Loucy (cell line): ENCODE results near the gene HRK.

Source experiments
- H2AFZ ChIP-seq: fragments of 200-600 bp; sonication (generic); 2 replicates; pipeline ENCODE4 v1.6.0; 2016; ENCODE audit warnings: antibody characterized with exemption, mild to moderate bottlenecking, low read length, moderate library complexity
- H3F3A ChIP-seq: fragments of 200-600 bp; 2 replicates; pipeline ENCODE4 v1.6.0; 2016; ENCODE audit warnings: antibody characterized with exemption, low read depth, mild to moderate bottlenecking
- H3K27me3 ChIP-seq: fragments of 200-600 bp; sonication (generic); 2 replicates; pipeline ENCODE4 v1.6.1; 2014; ENCODE audit warnings: low read length, mild to moderate bottlenecking; ENCODE audit not compliant: insufficient read depth, poor library complexity, severe bottlenecking
- H3K36me3 ChIP-seq: fragments of 200-600 bp; sonication (generic); 2 replicates; pipeline ENCODE4 v1.6.1; 2016; ENCODE audit warnings: low read length; ENCODE audit not compliant: insufficient read depth
- H3K4me1 ChIP-seq: fragments of 200-600 bp; sonication (generic); 2 replicates; pipeline ENCODE4 v1.5.1; 2014; ENCODE audit warnings: low read length, mild to moderate bottlenecking; ENCODE audit not compliant: insufficient read depth, poor library complexity, severe bottlenecking
- H3K4me2 ChIP-seq: fragments of 200-600 bp; sonication (generic); 2 replicates; pipeline ENCODE4 v1.6.0; 2014; ENCODE audit warnings: antibody characterized with exemption, low read length, low read depth, mild to moderate bottlenecking; ENCODE audit not compliant: poor library complexity, severe bottlenecking
- H3K4me3 ChIP-seq: fragments of 200-600 bp; sonication (generic); 2 replicates; pipeline ENCODE4 v1.5.1; 2014; ENCODE audit warnings: low read length, mild to moderate bottlenecking, mixed read lengths; ENCODE audit not compliant: poor library complexity, severe bottlenecking
- H3K79me2 ChIP-seq: fragments of 200-600 bp; sonication (generic); 2 replicates; pipeline ENCODE4 v1.6.1; 2014; ENCODE audit warnings: low read length; ENCODE audit not compliant: insufficient read depth
- H3K9ac ChIP-seq: fragments of 200-600 bp; sonication (generic); 2 replicates; pipeline ENCODE4 v1.6.0; 2014; ENCODE audit warnings: mild to moderate bottlenecking, low read depth, low read length, moderate library complexity; ENCODE audit not compliant: poor library complexity, severe bottlenecking
- H3K9me2 ChIP-seq: fragments of 200-600 bp; sonication (generic); replicated peaks from 2 replicates; pipeline ENCODE4 v1.6.1; 2016; ENCODE audit warnings: low read depth, low read length, mixed read lengths
- H3K9me3 ChIP-seq: fragments of 200-600 bp; sonication (generic); 2 replicates; pipeline ENCODE4 v1.6.1; 2014; ENCODE audit warnings: mild to moderate bottlenecking, antibody characterized with exemption, low read length, low read depth; ENCODE audit not compliant: insufficient read depth
- H4K20me1 ChIP-seq: fragments of 200-600 bp; sonication (generic); 2 replicates; pipeline ENCODE4 v1.6.0; 2014; ENCODE audit warnings: antibody characterized with exemption, low read length, mild to moderate bottlenecking; ENCODE audit not compliant: insufficient read depth, poor library complexity, severe bottlenecking
- CTCF ChIP-seq: fragments of 200-600 bp; sonication (generic); conservative IDR thresholded peaks from 2 replicates; pipeline ENCODE4 v1.5.1; 2014; ENCODE audit warnings: mild to moderate bottlenecking, antibody characterized with exemption, low read length
- EZH2phosphoT487 ChIP-seq: fragments of 200-600 bp; IDR thresholded peaks from 2 replicates; pipeline ENCODE4 v1.6.1; 2018; ENCODE audit warnings: antibody characterized with exemption, mild to moderate bottlenecking, moderate library complexity, borderline replicate concordance

The HRK gene

GRCh38 chr12:116813271-116814041, 67.8 kb downstream of the HRK start:
- Histone ChIP-seq H3K4me2 (no peak overlapping the region), H3K9me3 (no peaks in the 10 kb centered on the region), H3K4me1 (peaks cover under 1% of the 10 kb centered on the region), H4K20me1 (no peaks in the 10 kb centered on the region), H3K27me3 (no peaks in the 10 kb centered on the region), H3K4me3 (no peak overlapping the region), H2AFZ (no peak overlapping the region), H3K36me3 (no peaks in the 10 kb centered on the region), H3K79me2 (no peaks in the 10 kb centered on the region), H3K9ac (no peak overlapping the region), H3K9me2 (no peaks in the 10 kb centered on the region), H3F3A (0 out of 2 replicates have a peak, but pooled peaks cover 1% of the 10 kb centered on the region)
- TF ChIP-seq EZH2phosphoT487 (no peak), CTCF (no peak)

GRCh38 chr12:116812238-116812637, 69.0 kb downstream of the HRK start:
- H3K79me2 ChIP-seq = no peaks in the 10 kb centered on the region
- H3K9me3 ChIP-seq = no peaks in the 10 kb centered on the region
- H3K9ac ChIP-seq = no peak overlapping the region
- no peaks in the 10 kb centered on the region for H3K9me2 ChIP-seq
- no peak overlapping the region for H3K4me3 ChIP-seq
- no peak overlapping the region for H3K4me2 ChIP-seq
- no peak overlapping the region for H2AFZ ChIP-seq
- no peaks in the 10 kb centered on the region for H4K20me1 ChIP-seq
- H3K4me1 ChIP-seq = no peaks in the 10 kb centered on the region
- TF ChIP-seq CTCF = no peak
- TF ChIP-seq EZH2phosphoT487 = no peak
- no peaks in the 10 kb centered on the region for H3K36me3 ChIP-seq
- H3K27me3 ChIP-seq = no peaks in the 10 kb centered on the region
- no peaks in the 10 kb centered on the region for H3F3A ChIP-seq

- Histone ChIP-seq H3K36me3 (no peaks in the 10 kb centered on the region), H3K9ac (no peak overlapping the region), H3F3A (no peaks in the 10 kb centered on the region), H3K79me2 (no peaks in the 10 kb centered on the region), H3K27me3 (no peaks in the 10 kb centered on the region), H2AFZ (no peak overlapping the region), H3K4me3 (no peak overlapping the region), H3K4me1 (peaks cover 15% of the 10 kb centered on the region), H3K9me3 (no peaks in the 10 kb centered on the region), H3K9me2 (no peaks in the 10 kb centered on the region), H4K20me1 (no peaks in the 10 kb centered on the region), H3K4me2 (no peak overlapping the region)
- TF ChIP-seq EZH2phosphoT487 = no peak
- no peak for TF ChIP-seq CTCF
Observed at GRCh38 chr12:116808113-116809105, 72.8 kb downstream of the HRK start.
